ENCODE measurements around the gene NIM1K.

GRCh38 chr5:43193894-43194265 lies 1.9 kb downstream of the NIM1K start:
- TF ChIP-seq POLR2AphosphoS5 (IDR thresholded peaks at IDR 0.05; ENCODE audit: low read depth, low read length) (no peak), POLR2A (IDR thresholded peaks at IDR 0.05; ENCODE audit: low read depth, low read length) (no peak)
